GM12865 (cell line): Measurements from ENCODE around the gene AURKAIP1.

Source experiments
- DNase-seq: peaks from one replicate; pipeline ENCODE4 v3.0.0; 2010; ENCODE audit warnings: low read depth
- H3K4me3 ChIP-seq: 2 replicates; pipeline ENCODE4 v1.5.1; 2011; ENCODE audit warnings: mild to moderate bottlenecking, low read depth, low read length, control low read depth
- CTCF ChIP-seq: IDR thresholded peaks from 2 replicates; pipeline ENCODE4 v1.5.1; 2011; ENCODE audit warnings: low read length, control low read depth, low read depth, inconsistent platforms; ENCODE audit not compliant: insufficient read depth; ENCODE audit errors: missing control alignments

The AURKAIP1 gene

GRCh38 chr1:1324084-1324523, 50.9 kb downstream of the AURKAIP1 start:
- no peak for DNase-seq
- no peak for TF ChIP-seq CTCF
- H3K4me3 ChIP-seq: peak overlapping the region; percentile 83
